NCI-H524 (cell line): ENCODE data around the gene CCNO.
A peak's percentile ranks its signal among the peaks of the same experiment; 100 is the strongest.

Experiments
- DNase-seq, 2 experiments: peaks; one replicate each; lab custom pipeline; 2025; lab: John Stamatoyannopoulos, UW

The CCNO gene

GRCh38 chr5:55222985-55223811 is 10.2 kb downstream of the CCNO start:
- no peak for DNase-seq

GRCh38 chr5:55222092-55222984 is 11.1 kb downstream of the CCNO start:
- no peak for DNase-seq

GRCh38 chr5:55220433-55221185 is 12.8 kb downstream of the CCNO start:
- DNase-seq, result no peak

- no peak for DNase-seq
These were observed 13.6 kb downstream of the CCNO start for GRCh38 chr5:55219770-55220169.

- DNase-seq, result no peak
These were observed 14.4 kb downstream of the CCNO start for GRCh38 chr5:55218967-55219366.

- DNase-seq, result no peak
These were observed 22.1 kb downstream of the CCNO start for GRCh38 chr5:55211184-55211874.

- DNase-seq, result no peak
These were observed 28.4 kb downstream of the CCNO start for GRCh38 chr5:55205001-55205400.

GRCh38 chr5:55191165-55191564 is 42.2 kb downstream of the CCNO start:
- no peak for DNase-seq

- DNase-seq, result no peak
These were observed 44.5 kb downstream of the CCNO start for GRCh38 chr5:55188656-55189540.

- peak in 1 of 2 experiments; percentile 58 for DNase-seq
These were observed 46.0 kb downstream of the CCNO start for GRCh38 chr5:55187370-55187769.
